ENCODE results near the gene TRIO.
A peak's percentile ranks its signal among the peaks of the same experiment; 100 is the strongest.

The TRIO gene

DNA sequence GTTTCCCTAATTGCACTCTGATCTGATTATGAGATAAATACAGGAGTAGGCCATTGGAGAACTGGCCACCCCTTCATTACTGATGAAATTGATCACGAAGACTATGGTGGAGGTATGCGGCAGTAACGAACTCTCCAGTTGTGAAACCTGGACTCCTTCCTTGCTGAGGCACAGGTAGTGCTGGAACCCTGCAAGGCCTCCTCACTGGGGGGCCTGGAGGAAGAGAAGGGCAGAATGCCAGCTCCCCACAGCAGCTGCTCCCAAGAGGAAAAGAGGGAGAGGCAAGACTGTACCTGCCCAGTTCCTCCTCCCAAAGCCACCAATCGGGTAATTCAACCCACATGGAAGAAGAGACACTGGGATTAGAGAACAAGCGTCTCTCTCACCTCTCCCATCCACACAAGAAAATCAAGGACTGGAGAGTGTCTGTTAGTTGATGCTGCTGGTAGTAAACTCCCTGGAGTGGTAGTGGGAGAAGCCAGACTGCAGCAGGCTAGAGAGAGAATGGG is 19.1 kb upstream of the TRIO start:
- no peak for DNase-seq

DNA sequence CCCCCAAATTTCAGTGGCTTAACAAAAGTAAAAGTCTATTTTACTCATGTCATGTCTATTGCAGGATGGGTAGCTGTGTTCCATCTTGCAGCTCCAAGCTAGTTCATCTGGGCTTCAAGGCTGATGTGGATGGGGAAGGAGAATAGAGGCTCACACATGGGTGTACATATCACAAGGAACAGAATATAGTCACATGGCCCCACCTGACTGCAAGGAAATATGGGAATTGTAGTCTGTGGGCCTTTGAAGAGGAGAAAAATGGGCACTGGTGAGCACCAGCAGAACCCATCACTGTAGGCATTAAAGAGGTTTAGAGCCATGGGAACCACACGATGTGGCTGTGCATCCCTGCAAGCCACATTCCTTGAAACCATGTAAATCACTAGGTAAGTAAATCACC is 17.9 kb upstream of the TRIO start:
- DNase-seq = no peak

DNA sequence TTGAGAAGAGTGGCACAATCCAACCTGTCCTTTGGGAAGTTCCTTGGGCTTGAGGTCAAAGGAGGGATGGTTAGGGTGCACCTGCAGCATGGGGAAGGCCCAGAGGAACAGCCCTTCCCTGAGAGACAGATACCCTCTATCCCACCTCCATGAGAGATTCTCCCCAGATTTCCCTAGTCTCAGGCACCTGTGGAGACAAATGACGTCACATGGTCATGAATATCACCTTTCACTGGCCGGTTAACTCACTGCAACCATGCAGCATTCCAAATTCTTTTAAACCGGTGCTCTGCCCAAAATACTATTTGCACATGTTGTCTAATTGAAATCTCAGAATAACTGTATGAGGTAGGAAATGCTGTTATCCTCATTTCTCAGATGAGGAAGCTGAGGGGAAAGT is 15.6 kb upstream of the TRIO start:
- no peak for DNase-seq

DNA sequence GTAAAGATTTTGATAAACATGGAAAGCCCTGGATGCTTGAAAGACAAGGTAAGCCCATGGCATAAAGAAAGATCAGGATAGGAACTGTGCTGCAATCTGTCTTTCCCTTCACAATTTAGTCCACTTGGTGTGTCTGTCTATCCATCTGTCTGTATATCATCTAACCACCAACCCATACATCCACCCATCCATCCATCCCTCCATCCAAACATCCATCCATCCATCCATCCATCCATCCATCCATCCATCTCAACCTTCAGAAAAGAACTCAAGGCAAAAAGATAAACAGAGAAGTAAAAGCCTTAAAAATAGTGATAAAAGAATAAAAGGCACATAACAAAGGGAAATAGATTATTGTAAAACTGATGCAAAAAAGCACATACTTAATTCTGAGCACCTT is 15.1 kb upstream of the TRIO start:
- no peak for DNase-seq

DNA sequence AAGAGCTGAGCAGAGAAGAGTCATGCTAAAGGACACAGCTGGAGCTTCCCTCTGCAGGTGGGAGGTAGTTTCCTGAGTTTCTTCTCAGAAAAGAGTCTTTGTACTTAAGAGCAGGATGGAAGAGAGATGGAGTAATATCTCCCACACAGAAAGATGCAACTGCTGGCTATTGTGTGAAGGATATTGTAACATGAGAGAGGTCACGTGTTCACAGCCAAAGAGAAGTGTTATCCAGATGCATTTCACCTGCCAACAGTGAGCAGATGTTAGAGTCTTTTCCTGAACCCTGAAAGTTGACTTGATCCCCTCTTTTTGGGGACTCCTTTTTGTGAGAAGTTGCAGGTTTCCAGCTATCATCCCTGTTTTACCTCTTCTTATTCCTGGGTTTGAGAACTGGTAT is 14.0 kb upstream of the TRIO start:
- no peak for DNase-seq

DNA sequence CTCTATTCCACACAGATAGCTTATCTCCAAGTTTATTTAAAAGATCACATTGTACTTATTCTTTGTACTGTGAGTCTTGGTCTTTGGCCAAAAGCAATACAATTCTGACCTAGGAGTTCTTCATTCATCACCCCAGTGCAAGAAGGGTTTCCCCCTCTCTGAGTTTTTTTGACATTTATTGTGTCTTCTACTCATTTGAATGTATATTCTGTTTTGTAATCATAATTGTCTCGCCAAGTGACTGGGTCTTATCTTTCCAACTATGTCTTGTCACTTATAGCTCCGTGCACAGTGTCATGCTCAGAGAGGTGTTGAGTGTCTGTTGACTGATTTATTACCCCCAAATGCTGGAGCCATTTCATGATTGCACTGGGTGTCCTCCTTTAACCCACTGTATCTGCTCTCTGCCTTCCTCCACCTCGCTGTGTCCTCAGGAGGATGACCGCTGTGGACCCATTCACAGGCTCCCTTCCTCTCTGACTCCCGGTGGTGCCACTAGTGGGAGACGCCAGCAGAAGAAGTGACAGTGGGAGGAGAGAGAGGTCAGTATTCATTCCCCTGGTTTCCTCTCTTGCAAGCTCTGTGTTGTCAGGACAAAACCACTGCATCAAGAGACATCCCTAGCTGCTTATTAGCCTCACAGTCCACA is 11.2 kb upstream of the TRIO start:
- DNase-seq = no peak

DNA sequence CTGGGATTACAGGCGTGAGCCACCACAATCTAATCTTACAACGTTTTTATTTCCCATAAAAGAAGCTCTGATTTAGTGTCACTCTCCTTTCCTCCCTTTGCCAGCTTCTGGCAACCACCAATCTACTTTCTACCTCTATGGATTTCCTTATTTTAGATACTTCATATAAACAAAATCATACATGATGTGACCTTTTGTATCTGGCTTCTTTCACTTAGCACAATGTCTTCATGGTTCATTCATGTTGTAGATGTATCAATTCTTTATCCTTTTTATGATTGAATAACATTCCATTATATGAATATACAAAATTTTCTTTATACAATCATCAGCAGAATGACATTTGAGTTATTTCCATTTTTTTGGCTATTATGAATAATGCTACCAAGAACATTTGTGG is 9.7 kb upstream of the TRIO start:
- no peak for DNase-seq

DNA sequence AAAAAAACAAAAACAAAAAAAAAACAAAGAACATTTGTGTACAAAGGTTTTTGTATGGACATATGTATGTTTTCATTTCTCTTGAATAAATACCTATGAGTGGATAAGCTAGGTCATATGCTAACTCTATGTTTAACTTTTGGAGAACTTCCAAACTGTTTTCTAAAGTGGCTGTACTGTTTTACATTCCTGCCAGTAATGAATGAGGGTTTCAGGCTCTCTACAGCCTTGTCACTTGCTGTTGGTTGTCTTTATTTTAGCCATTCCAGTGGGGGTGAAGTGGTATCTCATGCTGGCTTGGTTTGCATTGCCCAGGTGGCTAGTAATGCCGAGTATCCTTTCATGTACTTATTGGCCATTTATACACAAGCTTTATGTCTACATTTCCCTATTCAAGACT is 9.1 kb upstream of the TRIO start:
- no peak for DNase-seq

DNA sequence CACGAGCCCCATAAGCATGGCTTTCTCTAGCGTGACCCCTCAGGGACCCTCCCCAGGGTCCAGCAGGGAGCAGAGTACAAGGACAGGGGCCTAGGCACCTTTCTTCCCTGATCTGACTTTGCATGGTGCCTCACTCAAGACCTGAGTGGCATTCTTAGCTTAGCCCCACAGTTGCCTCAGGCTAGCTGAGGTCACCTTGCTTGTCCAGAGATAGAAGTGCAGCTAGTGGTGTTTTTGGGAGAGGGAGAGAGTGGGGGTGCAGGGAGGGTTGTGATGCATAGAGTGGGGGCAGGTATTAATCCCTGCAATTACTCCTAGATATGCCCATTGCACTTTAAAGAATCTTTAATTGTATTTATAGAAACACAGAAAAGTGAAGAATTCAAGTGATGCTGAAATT is 8.4 kb upstream of the TRIO start:
- no peak for DNase-seq

DNA sequence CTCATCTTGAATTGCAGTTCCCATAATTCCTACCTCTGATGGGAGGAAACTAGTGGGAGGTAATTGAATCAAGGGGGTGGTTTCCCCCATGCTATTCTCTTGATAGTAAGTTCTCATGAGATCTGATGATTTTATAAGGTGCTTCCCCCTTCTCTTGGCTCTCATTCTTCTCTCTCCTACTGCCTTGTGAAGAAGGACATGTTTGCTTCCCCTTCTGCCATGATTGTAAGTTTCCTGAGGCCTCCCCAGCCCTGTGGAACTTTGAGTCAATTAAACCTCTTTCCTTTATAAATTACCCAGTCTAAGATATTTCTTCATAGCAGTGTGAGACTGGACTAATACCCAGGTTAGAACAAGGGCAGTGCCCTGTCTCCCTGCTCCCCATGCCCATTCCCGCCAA is 7.5 kb upstream of the TRIO start:
- DNase-seq = no peak

DNA sequence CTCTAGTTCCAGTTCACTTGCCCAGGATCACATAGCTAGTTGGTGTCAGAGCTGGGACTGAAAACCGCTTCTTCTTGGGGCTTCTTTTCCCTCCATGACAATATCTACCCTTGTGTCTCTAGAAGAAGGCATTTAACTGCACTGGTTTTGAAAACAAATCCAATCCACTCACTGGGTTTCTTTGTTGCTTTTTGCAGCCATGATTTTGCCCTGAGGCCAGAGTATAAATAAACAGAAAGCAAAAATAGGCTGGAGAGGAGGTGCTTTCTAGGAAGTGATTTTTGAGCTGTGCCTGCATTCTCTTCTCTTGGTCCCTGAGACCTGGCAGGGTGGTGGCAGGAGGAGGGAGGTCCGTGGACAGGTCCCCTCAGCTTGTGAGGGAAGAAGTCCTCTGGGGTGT is 6.9 kb upstream of the TRIO start:
- no peak for DNase-seq

DNA sequence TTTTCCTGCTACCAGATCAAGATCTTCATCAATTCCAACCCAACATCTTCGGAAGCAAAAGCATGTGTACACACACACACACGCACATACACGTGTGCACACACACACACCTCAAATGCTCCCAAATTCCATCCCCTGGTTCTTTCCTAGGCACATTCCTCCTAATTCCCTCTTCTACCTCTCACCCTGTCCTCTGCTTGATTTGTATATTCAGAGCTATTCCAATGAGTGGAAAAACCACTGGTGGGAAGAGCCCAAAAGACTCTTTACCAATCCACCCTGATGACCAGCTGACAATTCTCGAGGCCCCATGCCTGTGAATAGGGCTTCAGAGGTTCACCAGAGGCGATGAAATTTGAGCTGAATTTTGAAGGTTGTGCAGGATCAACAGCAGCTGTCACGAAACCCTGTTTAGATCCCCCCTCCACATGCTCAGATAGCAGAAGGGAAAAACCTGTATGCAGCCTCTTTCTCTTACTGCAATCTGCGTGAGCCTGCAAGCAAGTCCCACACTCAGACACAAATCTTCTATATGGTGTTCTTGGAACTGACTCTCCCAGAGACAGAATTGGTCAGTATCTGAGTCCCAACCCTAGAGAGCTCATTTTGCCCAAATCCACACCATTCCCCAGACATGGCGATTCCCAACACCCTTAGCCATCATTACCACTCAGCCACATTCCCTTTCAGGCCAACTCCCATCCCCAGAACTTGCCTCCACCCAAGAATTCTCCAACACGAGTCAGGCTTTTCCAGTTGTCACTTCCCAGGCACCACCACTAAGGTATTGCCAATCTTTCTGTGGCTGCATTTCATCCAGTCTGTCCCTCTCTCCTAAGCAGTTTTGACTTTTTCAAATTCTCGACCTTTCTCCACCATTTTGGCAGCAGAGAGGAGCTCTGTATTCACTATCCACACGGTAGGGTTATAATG is 4.3 kb upstream of the TRIO start:
- no peak for DNase-seq

DNA sequence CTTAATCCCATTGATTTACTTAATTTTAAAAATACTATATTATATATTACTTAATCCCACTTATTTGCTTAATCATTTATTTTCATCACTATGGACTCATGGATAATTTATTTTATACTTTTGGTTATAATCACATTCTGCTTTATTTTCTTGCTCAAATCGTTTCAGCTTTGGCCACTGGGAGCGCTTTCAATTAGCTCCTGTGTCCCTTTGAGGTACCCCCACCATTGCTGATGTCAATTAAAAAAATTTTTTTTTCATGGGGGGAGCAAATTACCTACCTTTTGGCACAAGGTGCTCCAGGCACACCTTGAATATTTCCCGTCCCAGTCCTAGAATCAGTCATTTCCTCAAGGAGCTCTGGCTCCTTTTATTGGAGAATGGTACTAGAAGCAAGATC is 1.4 kb upstream of the TRIO start:
- no peak for DNase-seq

DNA sequence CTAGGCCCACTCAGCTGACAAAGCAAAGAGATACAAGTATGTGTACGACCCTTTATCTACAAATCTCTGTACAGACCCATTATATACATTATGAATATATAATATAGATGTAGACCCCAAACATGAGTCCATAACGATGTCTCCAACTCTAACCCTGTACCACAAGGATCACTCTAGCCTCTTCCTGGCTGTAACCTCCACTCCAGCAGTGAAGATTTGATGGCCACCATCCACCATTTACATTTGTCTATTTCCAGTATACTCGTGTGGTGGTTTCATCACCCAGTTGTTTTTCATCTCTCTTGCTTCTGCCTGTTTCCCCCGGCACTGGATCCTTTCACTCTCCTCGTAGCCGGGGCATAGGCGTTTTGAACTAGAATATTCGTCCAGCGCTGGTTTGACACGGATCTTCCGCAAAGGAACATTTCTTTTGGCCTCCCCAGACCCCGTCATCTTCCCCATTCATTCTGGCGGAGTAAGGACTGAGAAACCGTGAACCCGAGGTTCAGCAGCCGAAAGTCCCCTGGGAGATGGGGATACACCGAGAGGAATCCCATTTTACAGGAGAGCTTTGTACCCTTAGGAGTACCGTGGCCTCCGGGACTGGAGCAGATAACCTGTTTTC is 828 bp upstream of the TRIO start:
- peak; percentile 49 for DNase-seq

DNA sequence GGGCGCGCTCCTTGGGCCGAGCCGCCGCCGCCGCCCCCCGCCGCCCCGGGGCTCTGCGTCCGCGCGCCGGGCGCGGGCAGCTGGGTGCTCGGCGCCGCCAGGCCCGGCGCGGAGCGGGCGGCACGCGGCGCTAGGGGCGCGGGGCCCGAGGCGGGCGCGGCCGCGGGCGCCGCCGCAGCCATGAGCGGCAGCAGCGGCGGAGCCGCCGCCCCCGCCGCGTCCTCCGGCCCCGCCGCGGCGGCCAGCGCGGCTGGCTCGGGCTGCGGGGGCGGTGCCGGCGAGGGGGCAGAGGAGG is 351 bp downstream of the TRIO start:
- DNase-seq = no peak

DNA sequence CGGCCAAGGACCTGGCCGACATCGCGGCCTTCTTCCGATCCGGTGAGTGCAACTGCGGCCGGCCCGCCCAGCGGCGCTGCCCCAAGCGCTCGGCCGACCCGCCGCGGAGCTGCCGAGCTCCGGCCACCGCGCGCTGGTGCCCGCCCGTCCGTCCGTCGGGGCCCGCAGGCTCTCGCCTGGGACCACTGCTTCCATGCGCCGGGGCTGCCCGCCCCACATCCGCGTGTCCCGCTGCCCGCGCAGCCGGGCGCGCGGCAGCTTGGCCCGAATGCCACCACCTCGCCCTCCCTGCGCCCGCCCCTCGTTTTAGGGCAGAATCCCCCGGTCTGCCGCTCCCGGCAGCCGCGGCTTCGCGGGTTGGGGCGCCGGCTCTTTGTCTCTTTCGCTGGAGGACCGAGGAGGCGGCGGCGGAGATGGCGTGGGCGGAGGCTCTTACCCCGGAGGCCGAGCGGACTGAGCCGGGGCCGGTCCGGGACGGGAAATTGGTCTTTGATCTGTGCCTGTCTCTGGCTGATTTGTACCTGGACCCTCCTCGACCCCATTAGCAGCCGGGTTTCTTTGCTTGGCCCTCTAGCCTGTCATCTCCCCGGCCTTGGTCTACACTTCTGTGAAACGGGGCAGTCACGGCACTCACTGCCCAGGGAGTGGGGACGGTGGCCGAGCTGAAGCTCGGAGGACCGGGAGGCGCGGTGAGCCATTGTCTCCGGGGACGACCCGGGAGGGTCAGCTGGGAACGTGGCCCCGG is 871 bp downstream of the TRIO start:
- peak; percentile 58 for DNase-seq

DNA sequence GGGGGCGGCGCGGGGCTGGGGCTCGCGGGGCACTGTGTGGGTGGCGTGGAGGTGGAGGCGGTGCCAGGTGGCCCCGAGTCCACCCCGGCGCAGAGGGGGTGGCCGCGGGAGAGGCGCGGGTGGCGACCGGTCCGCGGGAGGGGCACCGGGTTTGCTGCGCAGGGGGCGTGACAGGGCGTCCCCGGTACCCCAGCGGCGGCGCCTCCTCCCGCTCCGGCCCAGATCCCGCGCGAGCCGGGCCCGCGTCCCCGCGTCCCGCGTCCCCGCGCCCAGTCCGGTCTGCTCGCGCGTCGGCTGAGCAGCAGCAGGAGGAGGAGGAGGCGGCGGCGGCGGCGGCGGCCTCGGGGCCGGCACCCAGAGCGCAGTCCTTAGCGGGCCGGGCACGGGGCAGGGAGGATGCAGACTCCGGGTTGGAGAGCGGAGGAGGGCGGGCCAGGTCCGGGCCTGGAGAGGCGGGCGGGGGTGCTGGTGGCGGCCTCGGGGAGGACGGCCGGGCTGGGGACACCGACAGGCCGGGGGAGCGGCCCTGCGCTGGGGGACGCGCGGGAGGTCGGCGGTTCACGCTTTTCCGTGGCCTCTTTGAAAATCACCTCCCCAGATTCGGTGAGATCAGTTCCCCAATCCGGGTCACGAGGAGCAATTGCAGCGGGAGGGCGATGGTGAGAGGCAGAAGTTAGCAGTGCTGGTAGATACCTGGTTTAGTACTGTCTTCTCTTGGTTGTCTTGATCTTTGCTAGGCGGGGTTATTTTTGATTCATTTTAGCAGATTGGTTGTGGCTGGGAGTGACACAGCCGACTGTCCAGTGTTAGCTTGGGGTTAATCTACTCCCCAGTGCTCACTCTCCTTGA is 1.7 kb downstream of the TRIO start:
- peak; percentile 56 for DNase-seq

DNA sequence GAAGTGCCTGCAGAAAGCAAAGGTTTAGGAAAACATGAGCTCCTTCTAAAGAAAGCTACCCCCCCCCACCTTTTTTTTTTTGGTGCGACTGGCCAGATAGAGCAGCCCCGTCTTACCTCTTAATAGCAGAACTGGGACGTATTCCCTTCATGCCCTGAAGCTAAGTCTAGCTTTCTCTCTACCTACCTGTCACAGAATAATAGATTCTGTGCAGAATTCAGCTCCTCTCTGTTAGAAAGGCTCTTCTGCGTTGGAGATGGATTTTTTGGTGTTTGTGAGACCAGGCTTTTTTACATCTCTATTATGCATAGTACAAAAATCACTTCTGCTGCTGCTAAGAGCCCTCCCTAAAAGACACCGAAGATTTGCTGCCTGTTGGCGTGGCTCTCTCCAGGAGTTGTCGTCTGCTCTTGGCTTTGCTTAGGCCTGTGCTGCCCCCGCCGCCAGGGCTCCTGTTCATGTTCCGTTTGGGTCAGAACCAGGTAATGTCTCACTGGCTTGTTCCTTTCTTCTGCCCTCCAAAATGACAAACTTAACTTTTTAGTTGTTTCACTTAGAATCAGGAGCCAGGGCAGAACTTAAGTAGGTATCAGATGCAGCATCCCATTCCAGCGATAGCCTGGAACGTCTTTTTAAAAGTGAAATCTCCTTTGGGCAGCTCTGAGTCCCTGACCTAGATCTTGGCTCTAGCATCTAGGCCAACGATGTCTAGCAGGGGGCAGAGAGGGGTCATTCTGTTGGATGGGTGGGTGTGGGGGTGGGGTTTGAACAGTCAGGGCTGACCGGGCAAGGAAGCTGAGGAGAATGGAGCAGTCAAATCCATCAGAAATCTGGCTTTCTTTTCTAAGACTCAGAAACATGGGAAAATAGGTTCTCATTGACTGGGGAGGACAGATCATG is 2.5 kb downstream of the TRIO start:
- DNase-seq = no peak

DNA sequence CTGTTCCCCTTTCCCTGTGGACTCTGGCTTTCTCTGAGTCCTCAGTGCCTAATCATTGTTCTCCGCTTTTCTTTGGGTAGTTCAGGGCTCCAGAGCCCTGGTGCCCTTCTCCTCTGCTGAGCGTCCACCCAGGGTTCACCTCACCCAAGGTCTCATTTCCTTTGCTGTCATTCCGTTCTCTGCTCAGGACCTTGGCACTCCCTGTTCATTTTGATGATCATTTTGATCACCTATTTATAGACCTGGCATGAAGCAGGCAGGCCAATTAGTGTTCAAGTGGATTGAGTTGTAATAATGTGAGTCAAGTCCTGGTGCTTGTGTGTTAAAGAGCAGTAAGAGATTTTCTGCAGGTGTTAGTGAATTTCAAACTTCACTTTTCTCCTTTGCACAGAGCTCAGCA is 3.6 kb downstream of the TRIO start:
- DNase-seq = no peak

DNA sequence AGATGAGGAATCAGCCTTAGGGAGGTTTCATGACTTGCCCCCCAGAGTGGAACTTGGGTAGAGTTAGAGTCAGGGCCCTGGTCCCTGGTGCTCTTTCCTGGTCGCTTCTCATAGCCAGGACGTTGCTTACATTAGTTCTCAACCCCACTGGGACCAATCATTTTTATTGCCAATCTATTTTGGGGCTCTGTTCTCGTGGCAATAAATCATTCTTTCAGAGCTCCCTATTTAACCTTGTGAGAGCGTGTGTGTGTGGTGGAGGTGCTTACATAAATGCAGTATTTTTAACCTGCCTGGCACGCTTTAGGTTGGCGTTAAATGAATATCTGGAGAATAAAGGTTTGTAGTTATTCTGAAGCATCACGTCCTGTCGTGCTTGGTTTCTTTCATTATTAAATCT is 4.1 kb downstream of the TRIO start:
- no peak for DNase-seq

DNA sequence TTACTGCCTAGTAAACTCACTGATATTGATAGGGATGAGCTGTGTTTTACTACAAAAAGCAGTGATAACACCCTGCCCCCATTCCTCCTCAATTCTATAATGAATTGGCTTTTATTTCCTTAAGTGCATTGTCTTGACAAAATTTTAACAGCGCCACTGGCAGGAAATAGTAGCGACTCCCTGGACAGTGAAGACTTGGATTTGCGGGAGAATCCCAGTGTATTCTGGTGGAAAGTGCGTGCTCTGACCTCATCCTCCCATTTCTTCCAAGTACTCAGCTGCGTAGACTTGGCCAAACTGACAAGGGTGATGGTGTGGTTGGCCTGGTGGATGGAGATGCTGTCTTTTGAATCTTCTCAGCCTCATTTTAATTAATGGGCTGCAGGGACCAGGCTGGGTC is 5.3 kb downstream of the TRIO start:
- no peak for DNase-seq
